Measurements from ENCODE around the gene RAB5IF. TPM values are rescaled to one million over a fixed set of nuclear protein-coding genes. Genes with fewer than 3 reads are reported as not detected.

The RAB5IF gene
- total and polyA plus RNA-seq, 2 of the 13 experiments (the other 11 are each of a cell fraction or from before 2014, with no cell fraction given), result 261 to 305 TPM

DNA sequence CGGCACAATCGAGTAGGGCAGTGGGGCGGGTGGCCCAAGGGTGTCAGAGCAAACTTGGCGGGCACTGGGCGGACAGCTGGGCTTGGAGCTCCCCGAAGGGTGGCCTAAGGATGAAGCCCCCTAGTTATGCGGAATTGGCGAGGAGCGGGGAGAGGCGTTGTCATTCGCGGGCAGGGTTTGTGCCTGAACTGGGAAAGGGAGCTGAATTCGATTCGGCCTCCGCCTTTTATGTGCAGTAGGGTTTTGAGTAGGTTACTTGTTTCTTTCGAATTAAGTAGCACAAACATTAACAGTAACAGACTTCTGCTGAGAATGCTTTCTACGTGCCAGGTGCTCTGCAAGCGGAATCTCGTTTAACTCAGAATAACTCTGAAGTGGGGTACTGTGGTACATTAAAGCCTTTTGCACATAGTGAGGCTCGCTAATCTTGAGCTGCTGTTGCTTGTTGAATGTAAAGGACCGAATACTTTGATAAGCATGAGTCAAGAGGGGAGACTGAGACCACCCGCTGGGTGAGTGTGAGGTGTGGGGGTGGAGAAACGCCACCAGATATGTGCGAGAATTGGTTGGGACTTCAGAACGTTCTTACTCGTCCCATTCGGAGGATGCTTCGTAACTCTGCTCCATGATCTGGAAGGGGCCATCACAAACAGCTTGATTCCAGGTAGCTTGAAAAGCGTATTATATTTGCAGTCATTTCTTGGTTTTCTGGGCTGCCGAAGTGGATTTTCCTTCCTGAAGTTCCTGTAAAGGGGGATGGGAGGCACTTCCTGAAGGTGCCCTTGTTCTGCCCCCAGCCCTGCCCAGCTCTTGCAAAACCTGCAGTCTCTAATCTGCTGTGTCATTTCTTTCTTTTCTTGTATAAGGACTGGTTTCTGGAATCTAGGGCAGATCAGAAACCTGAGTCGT is 833 bp downstream of the RAB5IF start (continued):
- TF ChIP-seq, protein P1, sequence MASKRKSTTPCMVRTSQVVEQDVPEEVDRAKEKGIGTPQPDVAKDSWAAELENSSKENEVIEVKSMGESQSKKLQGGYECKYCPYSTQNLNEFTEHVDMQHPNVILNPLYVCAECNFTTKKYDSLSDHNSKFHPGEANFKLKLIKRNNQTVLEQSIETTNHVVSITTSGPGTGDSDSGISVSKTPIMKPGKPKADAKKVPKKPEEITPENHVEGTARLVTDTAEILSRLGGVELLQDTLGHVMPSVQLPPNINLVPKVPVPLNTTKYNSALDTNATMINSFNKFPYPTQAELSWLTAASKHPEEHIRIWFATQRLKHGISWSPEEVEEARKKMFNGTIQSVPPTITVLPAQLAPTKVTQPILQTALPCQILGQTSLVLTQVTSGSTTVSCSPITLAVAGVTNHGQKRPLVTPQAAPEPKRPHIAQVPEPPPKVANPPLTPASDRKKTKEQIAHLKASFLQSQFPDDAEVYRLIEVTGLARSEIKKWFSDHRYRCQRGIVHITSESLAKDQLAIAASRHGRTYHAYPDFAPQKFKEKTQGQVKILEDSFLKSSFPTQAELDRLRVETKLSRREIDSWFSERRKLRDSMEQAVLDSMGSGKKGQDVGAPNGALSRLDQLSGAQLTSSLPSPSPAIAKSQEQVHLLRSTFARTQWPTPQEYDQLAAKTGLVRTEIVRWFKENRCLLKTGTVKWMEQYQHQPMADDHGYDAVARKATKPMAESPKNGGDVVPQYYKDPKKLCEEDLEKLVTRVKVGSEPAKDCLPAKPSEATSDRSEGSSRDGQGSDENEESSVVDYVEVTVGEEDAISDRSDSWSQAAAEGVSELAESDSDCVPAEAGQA (IDR thresholded peaks at IDR 0.05; ENCODE audit: low read depth), result no peak
- TF ChIP-seq, protein P1 (CRISPR knock-in tag; IDR thresholded peaks at IDR 0.05; ENCODE audit: borderline replicate concordance), result 0 out of 2 replicates have a peak, but pooled peaks have one; percentile 59
- TF ChIP-seq HHEX (CRISPR knock-in tag; IDR thresholded peaks at IDR 0.05), result 0 out of 2 replicates have a peak, but pooled peaks have one; percentile 5
- TF ChIP-seq KDM1A (CRISPR knock-in tag; IDR thresholded peaks at IDR 0.05), result 0 out of 2 replicates have a peak, but pooled peaks have one; percentile 18
- TF ChIP-seq ZNF646 (CRISPR knock-in tag; IDR thresholded peaks at IDR 0.05), result no peak
- no peak for TF ChIP-seq CAMTA2 (CRISPR knock-in tag; IDR thresholded peaks at IDR 0.05; ENCODE audit: borderline replicate concordance)
- TF ChIP-seq, protein P2, sequence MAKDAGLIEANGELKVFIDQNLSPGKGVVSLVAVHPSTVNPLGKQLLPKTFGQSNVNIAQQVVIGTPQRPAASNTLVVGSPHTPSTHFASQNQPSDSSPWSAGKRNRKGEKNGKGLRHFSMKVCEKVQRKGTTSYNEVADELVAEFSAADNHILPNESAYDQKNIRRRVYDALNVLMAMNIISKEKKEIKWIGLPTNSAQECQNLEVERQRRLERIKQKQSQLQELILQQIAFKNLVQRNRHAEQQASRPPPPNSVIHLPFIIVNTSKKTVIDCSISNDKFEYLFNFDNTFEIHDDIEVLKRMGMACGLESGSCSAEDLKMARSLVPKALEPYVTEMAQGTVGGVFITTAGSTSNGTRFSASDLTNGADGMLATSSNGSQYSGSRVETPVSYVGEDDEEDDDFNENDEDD (CRISPR knock-in tag; IDR thresholded peaks at IDR 0.05; ENCODE audit: borderline replicate concordance), result no peak
- TF ChIP-seq SPEN (CRISPR knock-in tag; IDR thresholded peaks at IDR 0.05; ENCODE audit: low read depth), result no peak

Data from HepG2 (cell line).